Measurements from ENCODE around the gene ARHGAP24. TPM values are rescaled to one million over a fixed set of nuclear protein-coding genes. Genes with fewer than 3 reads are reported as not detected.

The ARHGAP24 gene
- total and polyA plus RNA-seq, 2 donors from 2014 or later = 78.1 to 94.7 TPM

DNA sequence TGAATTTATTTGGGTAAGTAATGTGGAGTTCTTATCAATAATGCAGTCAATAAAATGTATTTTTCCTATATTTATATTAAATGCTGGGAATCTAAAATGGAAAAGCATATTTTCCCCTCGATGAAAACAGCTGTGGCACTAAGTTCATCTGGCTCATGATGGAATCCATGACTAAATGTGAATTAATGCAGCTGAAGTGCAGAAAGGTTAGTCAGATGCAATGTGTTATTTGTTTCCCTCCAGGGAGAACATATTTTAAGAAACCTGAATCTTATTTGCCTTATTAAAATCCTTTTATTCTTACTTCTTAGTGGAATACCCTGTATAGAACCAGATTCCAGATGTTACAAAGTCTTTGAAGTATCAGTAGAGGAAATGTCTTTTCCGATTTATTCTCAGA lies 247.9 kb downstream of the ARHGAP24 start:
- TF ChIP-seq CTCF (IDR thresholded peaks at IDR 0.05; ENCODE audit: borderline replicate concordance, extremely low read depth, insufficient read depth) = no peak
- no peak overlapping the region for H3K9ac ChIP-seq (ENCODE audit: low read length in 3 of 3)
- H3K4me1 ChIP-seq (ENCODE audit: control insufficient read depth in 2 of 3, insufficient read depth in 2 of 3, low read depth in 1 of 3, low read length in 3 of 3) = no peaks in the 10 kb centered on the region
- no peak overlapping the region for H3K27ac ChIP-seq (ENCODE audit: low read depth in 2 of 2, low read length in 2 of 2)
- no peak for DNase-seq
- intact Hi-C loops (cut with DNase I) = no loop called here
- no peak overlapping the region for H3K4me3 ChIP-seq (ENCODE audit: low read length in 3 of 3)
- no peak for FAIRE-seq
- no peaks in the 10 kb centered on the region for H3K27me3 ChIP-seq (ENCODE audit: control insufficient read depth, insufficient read depth, low read length)
- no peaks in the 10 kb centered on the region for H3K36me3 ChIP-seq (ENCODE audit: control insufficient read depth in 2 of 3, insufficient read depth in 3 of 3, low read length in 3 of 3)
- no peaks in the 10 kb centered on the region for H3K9me3 ChIP-seq (ENCODE audit: control insufficient read depth in 2 of 3, insufficient read depth in 1 of 3, low read length in 3 of 3)

DNA sequence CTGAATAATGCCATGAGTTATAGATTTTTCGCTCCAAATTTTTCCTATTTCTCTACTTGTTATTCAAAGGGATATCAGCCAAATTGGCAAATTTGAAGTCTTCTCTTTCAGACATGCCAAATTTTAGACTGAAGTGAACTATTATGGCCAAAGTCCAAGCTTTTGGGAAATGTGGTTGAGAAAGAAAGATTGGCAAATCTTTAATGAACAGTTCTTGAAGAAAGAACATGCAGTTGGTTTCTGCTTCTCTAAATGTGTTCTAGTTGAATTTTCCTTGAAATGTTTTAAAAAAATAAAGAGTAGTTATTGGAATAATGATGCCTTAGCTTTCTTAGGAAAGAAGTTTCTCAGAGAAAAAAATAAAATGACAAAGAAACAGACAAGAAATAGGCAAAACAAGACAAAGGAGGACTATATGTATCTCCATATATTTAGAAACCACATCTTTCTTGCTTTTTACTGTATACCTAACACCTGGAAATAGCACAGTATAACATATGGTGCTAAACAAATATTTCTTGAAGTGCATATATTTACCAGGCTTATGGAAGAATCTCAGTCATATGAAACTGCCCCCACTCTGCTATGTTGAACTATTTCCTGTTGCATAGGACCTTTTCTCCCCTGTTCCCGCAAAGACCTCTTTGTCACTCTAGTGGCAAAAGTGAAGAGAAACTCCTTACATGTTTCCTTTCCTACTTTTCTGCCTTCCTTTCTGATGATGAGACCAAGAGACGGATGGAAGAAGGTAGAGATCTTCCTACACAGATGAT lies 250.0 kb downstream of the ARHGAP24 start:
- TF ChIP-seq CTCF (IDR thresholded peaks at IDR 0.05; ENCODE audit: borderline replicate concordance, extremely low read depth, insufficient read depth) = no peak
- Histone ChIP-seq H3K27ac (ENCODE audit: low read depth in 2 of 2, low read length in 2 of 2) (no peak overlapping the region), H3K9ac (ENCODE audit: low read length in 3 of 3) (no peak overlapping the region), H3K4me1 (ENCODE audit: control insufficient read depth in 2 of 3, insufficient read depth in 2 of 3, low read depth in 1 of 3, low read length in 3 of 3) (no peaks in the 10 kb centered on the region), H3K36me3 (ENCODE audit: control insufficient read depth in 2 of 3, insufficient read depth in 3 of 3, low read length in 3 of 3) (no peaks in the 10 kb centered on the region), H3K27me3 (ENCODE audit: control insufficient read depth, insufficient read depth, low read length) (no peaks in the 10 kb centered on the region), H3K4me3 (ENCODE audit: low read length in 3 of 3) (no peak overlapping the region), H3K9me3 (ENCODE audit: control insufficient read depth in 2 of 3, insufficient read depth in 1 of 3, low read length in 3 of 3) (no peaks in the 10 kb centered on the region)
- no peak for FAIRE-seq
- DNase-seq = no peak
- intact Hi-C loops (cut with DNase I) = no loop called here

- no peak overlapping the region for H3K27ac ChIP-seq (ENCODE audit: low read depth in 2 of 2, low read length in 2 of 2)
- no peak for FAIRE-seq
These were observed 250.8 kb downstream of the ARHGAP24 start for GRCh38 chr4:85725721-85726170.

More at GRCh38 chr4:85725721-85726170, 250.8 kb downstream of the ARHGAP24 start:
- Histone ChIP-seq H3K36me3 (ENCODE audit: control insufficient read depth in 2 of 3, insufficient read depth in 3 of 3, low read length in 3 of 3) (no peaks in the 10 kb centered on the region), H3K9me3 (ENCODE audit: control insufficient read depth in 2 of 3, insufficient read depth in 1 of 3, low read length in 3 of 3) (no peaks in the 10 kb centered on the region), H3K4me3 (ENCODE audit: low read length in 3 of 3) (no peak overlapping the region), H3K4me1 (ENCODE audit: control insufficient read depth in 2 of 3, insufficient read depth in 2 of 3, low read depth in 1 of 3, low read length in 3 of 3) (no peaks in the 10 kb centered on the region), H3K9ac (ENCODE audit: low read length in 3 of 3) (no peak overlapping the region), H3K27me3 (ENCODE audit: control insufficient read depth, insufficient read depth, low read length) (no peaks in the 10 kb centered on the region)
- intact Hi-C loops (cut with DNase I) = no loop called here
- TF ChIP-seq CTCF (IDR thresholded peaks at IDR 0.05; ENCODE audit: borderline replicate concordance, extremely low read depth, insufficient read depth) = no peak
- peak in 1 of 5 donors; percentile 65 for DNase-seq
